K562 (cell line): Measurements from ENCODE around the gene MPZL1. TPM values are rescaled to one million over a fixed set of nuclear protein-coding genes. Genes with fewer than 3 reads are reported as not detected.

Experiments used
- ATAC-seq: fragments of 200-7000 bp; cut with Tn5 transposase; 3 replicates; pipeline ENCODE4 v1.9.1; 2020; ENCODE audit warnings: moderate library complexity
- BruUV-seq: library from RNA; stranded (reverse); fragments of 400-500 nt; replicated peaks from 2 replicates; lab custom pipeline; 2021; lab: Mats Ljungman, UMichigan
- CTCF ChIA-PET: fragments of 300-600 bp; formaldehyde crosslinking; extraction: SDS; loops from one replicate; lab custom pipeline; 2021; ENCODE audit warnings: low intra/inter-chr PET ratio; lab: Yijun Ruan, JAX
- POLR2A ChIA-PET: fragments of 300-600, 350-650 bp; sonication (Branson Sonifier 250); formaldehyde crosslinking; extraction: SDS; loops from one replicate; lab custom pipeline; 2021; ENCODE audit warnings: antibody characterized with exemption, inconsistent platforms; lab: Yijun Ruan, JAX
- DNase-seq, 4 experiments: peaks; one replicate each; pipeline versions ENCODE4 v3.0.0 to v3.0.0-alpha.2; 2011 to 2018; ENCODE audit warnings: low spot score in 3 of 4, mixed read lengths in 3 of 4; ENCODE audit errors: extremely low read depth in 1 of 4
- FAIRE-seq: peaks from 2 replicates; lab custom pipeline; 2011; peaks lifted over from hg19 to GRCh38; lab: Jason Lieb, UNC
- H2AFZ ChIP-seq: 2 replicates; pipeline ENCODE4 v1.6.0; 2011; ENCODE audit warnings: low read depth, low read length, control low read depth, inconsistent platforms
- H3K27ac ChIP-seq: fragments of 200-600 bp; 3 replicates; pipeline ENCODE4 v1.8.0; 2011; ENCODE audit warnings: low read depth, mild to moderate bottlenecking, control low read depth, inconsistent platforms, low read length, moderate library complexity, mixed read lengths; ENCODE audit errors: extremely low read depth
- H3K27me3 ChIP-seq, 2 experiments: fragments of 300-600 bp in 1 of 2; 2 replicates in 1 of 2; 3 replicates in 1 of 2; pipeline versions ENCODE4 v1.6.0 to v1.8.0; 2011; ENCODE audit warnings: inconsistent platforms in 2 of 2, low read length in 2 of 2, mild to moderate bottlenecking in 1 of 2, mixed read lengths in 1 of 2, moderate library complexity in 1 of 2; ENCODE audit not compliant: control insufficient read depth in 2 of 2, insufficient read depth in 2 of 2
- H3K36me3 ChIP-seq: fragments of 300-600 bp; 3 replicates; pipeline ENCODE4 v1.8.0; 2011; ENCODE audit warnings: mild to moderate bottlenecking, low read length, inconsistent platforms; ENCODE audit not compliant: control insufficient read depth, insufficient read depth
- H3K4me1 ChIP-seq, 2 experiments: fragments of 200-600 bp in 1 of 2; replicated peaks in 1 of 2; 2 replicates in 1 of 2; 3 replicates in 1 of 2; pipeline versions ENCODE4 v1.5.1 to v1.8.0; 2011; ENCODE audit warnings: inconsistent platforms in 2 of 2, low read length in 2 of 2, mild to moderate bottlenecking in 1 of 2, mixed read lengths in 1 of 2, moderate library complexity in 1 of 2; ENCODE audit not compliant: control insufficient read depth in 2 of 2, insufficient read depth in 2 of 2
- H3K4me2 ChIP-seq: 2 replicates; pipeline ENCODE4 v1.6.1; 2011; ENCODE audit warnings: low read length, control low read depth, inconsistent platforms, mixed read lengths; ENCODE audit not compliant: insufficient read depth
- H3K4me3 ChIP-seq: fragments of 200-600 bp; sonication (generic), shearing (Covaris generic); 2 replicates; pipeline ENCODE4 v1.5.1; 2016; ENCODE audit warnings: control low read depth, inconsistent platforms
- H3K79me2 ChIP-seq: fragments of 200-600 bp; 3 replicates; pipeline ENCODE4 v1.8.0; 2011; ENCODE audit warnings: low read length, inconsistent platforms; ENCODE audit not compliant: control insufficient read depth, insufficient read depth
- H3K9ac ChIP-seq, 2 experiments: 2 replicates each; pipeline versions ENCODE4 v1.6.0 to v1.6.1; 2011; ENCODE audit warnings: low read depth in 2 of 2, low read length in 2 of 2, control low read depth in 1 of 2, inconsistent platforms in 1 of 2, mild to moderate bottlenecking in 1 of 2, mixed read lengths in 1 of 2; ENCODE audit not compliant: insufficient read depth in 1 of 2
- H3K9me1 ChIP-seq: one replicate; pipeline ENCODE4 v1.6.0; 2011; ENCODE audit warnings: inconsistent platforms, mild to moderate bottlenecking, low read length, moderate library complexity; ENCODE audit not compliant: control insufficient read depth, insufficient read depth
- H3K9me3 ChIP-seq: replicated peaks from 2 replicates; pipeline ENCODE4 v1.5.1; 2011; ENCODE audit warnings: low read depth, low read length, inconsistent platforms; ENCODE audit not compliant: control insufficient read depth, insufficient read depth
- H4K20me1 ChIP-seq: replicated peaks from 2 replicates; pipeline ENCODE4 v1.6.1; 2011; ENCODE audit warnings: low read length, inconsistent platforms, mixed read lengths; ENCODE audit not compliant: control insufficient read depth, insufficient read depth
- C11orf30 ChIP-seq: fragments of 450-650 bp; IDR thresholded peaks from 2 replicates; pipeline ENCODE4 v1.6.1; 2016; ENCODE audit warnings: low read depth, mild to moderate bottlenecking
- EP400 ChIP-seq: fragments of 450-650 bp; IDR thresholded peaks from 2 replicates; pipeline ENCODE4 v1.6.1; 2017; ENCODE audit warnings: antibody characterized with exemption, mild to moderate bottlenecking, moderate library complexity
- FOXA3 ChIP-seq, 2 experiments: fragments of 450-650 bp in 1 of 2; sonication (generic) in 1 of 2; formaldehyde crosslinking; IDR thresholded peaks in 1 of 2; conservative IDR thresholded peaks in 1 of 2; 2 replicates each; pipeline versions ENCODE4 v1.4.0 to v1.8.0; 2020 to 2022; ENCODE audit warnings: mild to moderate bottlenecking in 2 of 2, missing genetic modification reagents in 1 of 2
- GABPB2 ChIP-seq: fragments of 250-450 bp; sonication (Bioruptor Pico); conservative IDR thresholded peaks from 2 replicates; pipeline ENCODE4 v1.5.1; 2021; ENCODE audit warnings: mild to moderate bottlenecking
- GTF2A2 ChIP-seq: IDR thresholded peaks from 2 replicates; pipeline ENCODE4 v1.6.1; 2016; ENCODE audit warnings: mild to moderate bottlenecking, missing genetic modification characterization, missing compliant biosample characterization
- HDAC2 ChIP-seq: fragments of 450-650 bp; IDR thresholded peaks from 2 replicates; pipeline ENCODE4 v1.6.1; 2016; ENCODE audit warnings: mild to moderate bottlenecking
- IRF9 ChIP-seq: fragments of 450-650 bp; IDR thresholded peaks from 2 replicates; pipeline ENCODE4 v1.6.1; 2016; ENCODE audit warnings: missing biosample characterization, missing genetic modification characterization
- MAFF ChIP-seq: IDR thresholded peaks from 2 replicates; pipeline ENCODE4 v1.6.1; 2012; ENCODE audit warnings: low read length, improper control_type of control experiment
- MYNN ChIP-seq, 2 experiments: sonication (generic); formaldehyde crosslinking in 1 of 2; IDR thresholded peaks; 2 replicates each; pipeline versions ENCODE4 v1.5.0 to v1.6.1; 2016 to 2020; ENCODE audit warnings: antibody characterized with exemption in 1 of 2, missing genetic modification reagents in 1 of 2
- NR4A1 ChIP-seq, 2 experiments: fragments of 250-450 bp in 1 of 2; fragments of 450-650 bp in 1 of 2; sonication (Bioruptor Pico) in 1 of 2; IDR thresholded peaks; 2 replicates each; pipeline versions ENCODE4 v1.4.0 to v1.6.1; 2016 to 2020; ENCODE audit warnings: mild to moderate bottlenecking in 2 of 2, missing compliant biosample characterization in 1 of 2, missing genetic modification characterization in 1 of 2, moderate library complexity in 1 of 2
- PKNOX1 ChIP-seq: fragments of 450-650 bp; IDR thresholded peaks from 2 replicates; pipeline ENCODE4 v1.6.1; 2016
- PML ChIP-seq: IDR thresholded peaks from 2 replicates; pipeline ENCODE4 v1.6.1; 2012; ENCODE audit warnings: low read length, inconsistent platforms
- POLR2AphosphoS5 ChIP-seq: IDR thresholded peaks from 2 replicates; pipeline ENCODE4 v1.6.1; 2011; ENCODE audit warnings: mild to moderate bottlenecking, low read depth, low read length, moderate library complexity; ENCODE audit not compliant: control insufficient read depth, insufficient read depth
- PYGO2 ChIP-seq: fragments of 450-650 bp; IDR thresholded peaks from 2 replicates; pipeline ENCODE4 v1.6.1; 2016; ENCODE audit warnings: mild to moderate bottlenecking, missing genetic modification characterization, moderate library complexity, missing compliant biosample characterization
- TEAD4 ChIP-seq, 2 experiments: sonication (generic) in 1 of 2; formaldehyde crosslinking in 1 of 2; IDR thresholded peaks; 2 replicates each; pipeline versions ENCODE4 v1.6.1 to v1.8.0; 2012 to 2022; ENCODE audit warnings: borderline replicate concordance in 1 of 2, inconsistent platforms in 1 of 2, low read length in 1 of 2, mild to moderate bottlenecking in 1 of 2, missing genetic modification reagents in 1 of 2
- WHSC1 ChIP-seq: IDR thresholded peaks from one replicate; pipeline ENCODE4 v1.6.1; 2012; ENCODE audit warnings: low read length, control low read depth, inconsistent platforms
- ZBTB12 ChIP-seq: fragments of 250-450 bp; sonication (Bioruptor Pico); IDR thresholded peaks from 2 replicates; pipeline ENCODE4 v1.4.0; 2020
- ZNF431 ChIP-seq: sonication (generic); formaldehyde crosslinking; IDR thresholded peaks from 2 replicates; pipeline ENCODE4 v1.8.0; 2022; ENCODE audit warnings: mild to moderate bottlenecking, missing genetic modification reagents
- WGBS: fragments of 100-300 bp; shearing (Covaris generic); methylation state at CpG from one replicate; pipeline ENCODE4 v1.1.6; 2016; ENCODE audit warnings: low coverage, mixed read lengths; ENCODE audit not compliant: insufficient coverage; ENCODE audit errors: missing lambda C conversion rate; 5-methylcytosine and 5-hydroxymethylcytosine counted together
- in situ Hi-C: fragments of 300-500 bp; cut with MboI; formaldehyde crosslinking; loops from 4 replicates; pipeline ENCODE4 v1.15.0; 2018; ENCODE audit warnings: inconsistent platforms, mixed read lengths
- intact Hi-C: fragments of 100-400 bp; cut with micrococcal nuclease; formaldehyde crosslinking; loops from 2 replicates; pipeline ENCODE4 v1.14.2; 2022
- polyA plus RNA-seq, 8 experiments: library from polyadenylated mRNA; depleted of rRNA in 4 of 8; stranded (reverse) in 5 of 8; unstranded in 3 of 8; fragments of >200 nt; fragmentation: Nextera tagmentation in 2 of 8; fragmentation: Illumina TruSeq in 1 of 8; extraction: Ambion mirVana in 2 of 8; extraction: Trizol in 1 of 8; gene quantifications; 2 replicates each; pipeline versions ENCODE4 v1.2.1 to v1.2.3, GENCODE V29; 2011 to 2014; ENCODE audit warnings: inconsistent platforms in 1 of 8, missing spikeins in 1 of 8
- total RNA-seq, 7 experiments: library from RNA; depleted of rRNA in 6 of 7; stranded (reverse); fragments of >200 nt in 6 of 7; fragmentation: Illumina TruSeq in 2 of 7; extraction: Trizol in 2 of 7; gene quantifications; 2 replicates each; pipeline versions ENCODE4 v1.2.1 to v1.2.3, GENCODE V29; 2011 to 2021; ENCODE audit warnings: low replicate concordance in 1 of 7

Gene MPZL1
- total and polyA plus RNA-seq, 9 of the 15 experiments (the other 6 are each of a cell fraction or from before 2014, with no cell fraction given), result 14.5 to 153 (median 66.5) TPM

- BruUV-seq, result no TSS peak
- in situ Hi-C loops (no loop called here), intact Hi-C loops (no loop called here)
- Histone ChIP-seq H3K9me1 (peaks cover 4% of the 10 kb centered on the region), H3K36me3 (peaks cover 5% of the 10 kb centered on the region; the same call in 1 of the 3 replicates), H3K4me1 (peaks cover 17 to 64% of the 10 kb centered on the region in 2 experiments), H3K9ac (peak overlapping the region in 1 of 2 experiments; percentile 70; a peak in 2 of 4 replicates), H3K4me2 (peak overlapping the region; percentile 64), H3K4me3 (no peak overlapping the region), H4K20me1 (0 out of 2 replicates have a peak, but pooled peaks cover 3% of the 10 kb centered on the region), H3K79me2 (peaks cover 79% of the 10 kb centered on the region), H2AFZ (no peak overlapping the region), H3K27ac (peak overlapping the region; percentile 72), H3K9me3 (no peaks in the 10 kb centered on the region), H3K27me3 (no peaks in the 10 kb centered on the region)
- POLR2A ChIA-PET, result interaction anchor here (0.6 to 2.1 kb wide), 7 partner anchors 12 to 43 kb away, joined by 3 to 9 read pairs (median 3); no protein-coding TSS in a partner anchor
- WGBS, result 39% methylated on average over 4 of the region's 4 CpGs
- CTCF ChIA-PET, result no interaction called here
- ATAC-seq, result peak; percentile 13
- no peak for FAIRE-seq
- DNase-seq, result no peak
- no peak for TF ChIP-seq GABPB2
- no peak for TF ChIP-seq POLR2AphosphoS5
- TF ChIP-seq GTF2A2 (tag), result no peak
- peak; percentile 47; the same call in 1 of the 2 replicates for TF ChIP-seq TEAD4 (IDR thresholded peaks at IDR 0.05; ENCODE audit: low read length)
- TF ChIP-seq TEAD4 (CRISPR knock-in tag; IDR thresholded peaks at IDR 0.05; ENCODE audit: borderline replicate concordance), result no peak
- no peak for TF ChIP-seq ZBTB12 (CRISPR knock-in tag)
- TF ChIP-seq PKNOX1, result 0 out of 2 replicates have a peak, but pooled peaks have one; percentile 3
- no peak for TF ChIP-seq WHSC1
- TF ChIP-seq PML, result no peak
- TF ChIP-seq C11orf30, result peak; percentile 44; the same call in 1 of the 2 replicates
- 0 out of 2 replicates have a peak, but pooled peaks have one; percentile 32 for TF ChIP-seq MYNN (IDR thresholded peaks at IDR 0.05)
- TF ChIP-seq MYNN (CRISPR knock-in tag; IDR thresholded peaks at IDR 0.05), result no peak
- no peak for TF ChIP-seq IRF9
- TF ChIP-seq MAFF, result no peak
- no peak for TF ChIP-seq FOXA3 (CRISPR knock-in tag; conservative IDR thresholded peaks at IDR 0.05 in 1 of 2, IDR thresholded peaks at IDR 0.05 in 1 of 2)
- peak; percentile 25; the same call in 1 of the 2 replicates for TF ChIP-seq EP400
- no peak for TF ChIP-seq ZNF431 (CRISPR knock-in tag)
- TF ChIP-seq HDAC2, result peak; percentile 45
- no peak for TF ChIP-seq NR4A1 (CRISPR knock-in tag; IDR thresholded peaks at IDR 0.05)
- TF ChIP-seq NR4A1 (tag; IDR thresholded peaks at IDR 0.05), result no peak
- no peak for TF ChIP-seq PYGO2 (tag)
Measured at GRCh38 chr1:167757433-167758309, 35.9 kb downstream of the MPZL1 start.
